GM21390 (cell line): ENCODE data around the gene ANO1.
A peak's percentile ranks its signal among the peaks of the same experiment; 100 is the strongest.
"Not testable (repeated sequence)": the region's sequence is repeated elsewhere in the genome, so short reads cannot be mapped to it uniquely, and the experiment has no call there.

Experiments used
- ATAC-seq: cut with Tn5 transposase; IDR thresholded peaks from one replicate; pipeline ENCODE4 v1.9.1; 2021; ENCODE audit not compliant: unreplicated experiment

Gene ANO1

GRCh38 chr11:70184396-70184795 is 106.3 kb downstream of the ANO1 start:
- ATAC-seq: no peak

- ATAC-seq: no peak
These were observed 107.4 kb downstream of the ANO1 start for GRCh38 chr11:70185348-70186055.

- ATAC-seq: no peak
These were observed 108.3 kb downstream of the ANO1 start for GRCh38 chr11:70186420-70186819.

- no peak for ATAC-seq
These were observed 108.8 kb downstream of the ANO1 start for GRCh38 chr11:70186936-70187335.

- ATAC-seq: no peak
These were observed 109.7 kb downstream of the ANO1 start for GRCh38 chr11:70187771-70188170.

GRCh38 chr11:70189622-70190021 is 111.5 kb downstream of the ANO1 start:
- no peak for ATAC-seq

- no peak for ATAC-seq
These were observed 113.5 kb downstream of the ANO1 start for GRCh38 chr11:70191495-70192140.

GRCh38 chr11:70192666-70193410 is 114.7 kb downstream of the ANO1 start:
- ATAC-seq: no peak

- ATAC-seq: no peak
These were observed 115.5 kb downstream of the ANO1 start for GRCh38 chr11:70193411-70194292.

- no peak for ATAC-seq
These were observed 117.0 kb downstream of the ANO1 start for GRCh38 chr11:70194792-70195791.

GRCh38 chr11:70200212-70200844 is 122.2 kb downstream of the ANO1 start:
- no peak for ATAC-seq

GRCh38 chr11:70201047-70201446 is 122.9 kb downstream of the ANO1 start:
- ATAC-seq: not testable (repeated sequence)

GRCh38 chr11:70201882-70202861 is 124.1 kb downstream of the ANO1 start:
- no peak for ATAC-seq

GRCh38 chr11:70202920-70203750 is 125.0 kb downstream of the ANO1 start, which contains the start of gene FADD:
Gene FADD (plus strand): TSS chr11:70203296. CDS start chr11:70203460, 164 bp downstream.
- ATAC-seq: peak; percentile 80

- ATAC-seq: peak; percentile 26
These were observed 125.8 kb downstream of the ANO1 start for GRCh38 chr11:70203751-70204465.

- no peak for ATAC-seq
These were observed 126.3 kb downstream of the ANO1 start for GRCh38 chr11:70204466-70204799.
